Stomach (tissue), 9 donors: ENCODE data around the gene FLAD1. TPM values are rescaled to one million over a fixed set of nuclear protein-coding genes. Genes with fewer than 3 reads are reported as not detected.

Source experiments
- DNase-seq, 2 donors: peaks; one replicate each; pipeline versions ENCODE4 v3.0.0 to v3.0.0-alpha.2; 2013 to 2019
- H3K27ac ChIP-seq, 5 donors: fragments of 200-600 bp in 4 of 5; sonication (generic) in 4 of 5; one replicate each; pipeline ENCODE4 v1.5.1; 2013 to 2019; ENCODE audit warnings: mild to moderate bottlenecking in 1 of 5, moderate library complexity in 1 of 5
- H3K27me3 ChIP-seq, 3 donors: fragments of 200-600 bp; sonication (generic); one replicate each; pipeline ENCODE4 v1.5.1; 2017 to 2019; ENCODE audit warnings: mixed run types in 1 of 3
- H3K36me3 ChIP-seq, 4 donors: fragments of 200-600 bp; sonication (generic); 1 replicate in 3 of 4; 2 replicates in 1 of 4; pipeline ENCODE4 v1.5.1; 2016 to 2019
- H3K4me1 ChIP-seq, 4 donors: fragments of 200-600 bp; sonication (generic); one replicate each; pipeline ENCODE4 v1.5.1; 2016 to 2019
- H3K4me3 ChIP-seq, 4 donors: fragments of 200-600 bp; sonication (generic) in 3 of 4; one replicate each; pipeline ENCODE4 v1.5.1; 2016 to 2019; ENCODE audit warnings: mild to moderate bottlenecking in 1 of 4
- H3K9me3 ChIP-seq, 4 donors: fragments of 200-600 bp; sonication (generic); one replicate each; pipeline ENCODE4 v1.5.1; 2016 to 2019
- EP300 ChIP-seq: sonication (generic); formaldehyde crosslinking; IDR thresholded peaks from one replicate; pipeline ENCODE4 v1.6.1; 2017; ENCODE audit warnings: antibody characterized with exemption
- POLR2A ChIP-seq, 4 donors: fragments of 450-650 bp; IDR thresholded peaks; one replicate each; pipeline ENCODE4 v1.6.1; 2016; ENCODE audit warnings: antibody characterized with exemption in 4 of 4, control low read depth in 2 of 4, mild to moderate bottlenecking in 1 of 4, moderate library complexity in 1 of 4
- POLR2AphosphoS5 ChIP-seq, 3 donors: sonication (generic); formaldehyde crosslinking; IDR thresholded peaks; one replicate each; pipeline ENCODE4 v1.6.1; 2016; ENCODE audit warnings: antibody characterized with exemption in 3 of 3
- WGBS, 5 donors: extraction: QIAGEN DNeasy Blood & Tissue Kit in 3 of 5; methylation state at CpG; one replicate each; pipeline versions ENCODE4 v1.1.5 to v1.1.7; 2013 to 2018; 5-methylcytosine and 5-hydroxymethylcytosine counted together
- intact Hi-C: fragments of 100-400 bp; cut with DNase I; formaldehyde crosslinking; loops from one replicate; pipeline ENCODE4 v1.15.1; 2023; ENCODE audit warnings: low total_unique reads
- polyA plus RNA-seq, 3 donors: library from polyadenylated mRNA; stranded (reverse); fragments of 200-250 nt; gene quantifications; one replicate each; pipeline ENCODE4 v1.2.3, GENCODE V29; 2013
- total RNA-seq, 5 donors: library from RNA; depleted of rRNA; stranded (reverse); fragments of >200 nt; gene quantifications; one replicate each; pipeline versions ENCODE4 v1.1.0 to v1.2.3, GENCODE V29; 2014 to 2016
- TF ChIP-seq, protein P1 (sequence below), 7 experiments: fragments of 450-650 bp in 4 of 7; fragments of 200-600 bp in 3 of 7; sonication (generic) in 3 of 7; IDR thresholded peaks; one replicate each; pipeline ENCODE4 v1.5.1; 2016 to 2019; ENCODE audit warnings: antibody characterized with exemption in 7 of 7, control low read depth in 2 of 7, mild to moderate bottlenecking in 1 of 7
- donor health status: healthy with polysubstance abuse.
- donor health status: Bipolar disorder and iron deficiency.
- donor health status: healthy.

The FLAD1 gene
- total and polyA plus RNA-seq, 8 donors = 14.1 to 76.5 (median 42.1) TPM

DNA sequence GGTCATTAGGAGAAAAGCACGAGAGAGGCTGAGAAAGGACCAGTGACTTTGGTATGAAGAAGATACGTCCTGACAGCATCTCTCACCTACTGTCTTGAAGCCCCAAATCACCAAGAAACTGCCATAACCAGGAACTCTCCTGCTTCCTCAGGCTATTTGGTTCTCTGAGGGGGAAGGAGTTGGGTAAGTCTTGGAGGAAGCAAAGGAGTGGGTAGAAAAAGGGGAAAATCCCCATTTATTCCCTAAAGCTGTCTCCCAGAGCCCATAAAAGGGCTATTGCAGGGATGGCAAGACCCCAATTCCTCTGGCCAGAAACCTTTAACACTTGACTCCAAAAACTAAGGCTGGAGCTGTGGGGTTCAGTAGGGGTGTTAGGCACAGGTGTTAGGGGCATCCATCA, 25.1 kb upstream of the FLAD1 start:
- Histone ChIP-seq H3K27me3 (no peaks in the 10 kb centered on the region), H3K4me3 (no peak overlapping the region), H3K27ac (peak overlapping the region in 2 of 5 donors; percentile 85), H3K9me3 (no peaks in the 10 kb centered on the region), H3K4me1 (peaks cover 55 to 88% (median 80%) of the 10 kb centered on the region in 4 donors), H3K36me3 (peaks cover 12 to 25% (median 23%) of the 10 kb centered on the region in 4 donors)
- TF ChIP-seq EP300 (no peak), POLR2A (IDR thresholded peaks at IDR 0.05) (no peak), POLR2AphosphoS5 (IDR thresholded peaks at IDR 0.05) (no peak)
- TF ChIP-seq, protein P1, sequence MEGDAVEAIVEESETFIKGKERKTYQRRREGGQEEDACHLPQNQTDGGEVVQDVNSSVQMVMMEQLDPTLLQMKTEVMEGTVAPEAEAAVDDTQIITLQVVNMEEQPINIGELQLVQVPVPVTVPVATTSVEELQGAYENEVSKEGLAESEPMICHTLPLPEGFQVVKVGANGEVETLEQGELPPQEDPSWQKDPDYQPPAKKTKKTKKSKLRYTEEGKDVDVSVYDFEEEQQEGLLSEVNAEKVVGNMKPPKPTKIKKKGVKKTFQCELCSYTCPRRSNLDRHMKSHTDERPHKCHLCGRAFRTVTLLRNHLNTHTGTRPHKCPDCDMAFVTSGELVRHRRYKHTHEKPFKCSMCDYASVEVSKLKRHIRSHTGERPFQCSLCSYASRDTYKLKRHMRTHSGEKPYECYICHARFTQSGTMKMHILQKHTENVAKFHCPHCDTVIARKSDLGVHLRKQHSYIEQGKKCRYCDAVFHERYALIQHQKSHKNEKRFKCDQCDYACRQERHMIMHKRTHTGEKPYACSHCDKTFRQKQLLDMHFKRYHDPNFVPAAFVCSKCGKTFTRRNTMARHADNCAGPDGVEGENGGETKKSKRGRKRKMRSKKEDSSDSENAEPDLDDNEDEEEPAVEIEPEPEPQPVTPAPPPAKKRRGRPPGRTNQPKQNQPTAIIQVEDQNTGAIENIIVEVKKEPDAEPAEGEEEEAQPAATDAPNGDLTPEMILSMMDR (IDR thresholded peaks at IDR 0.05) = no peak
- no peak for DNase-seq
- WGBS, 5 donors = 70 to 82% (median 80%) methylated on average over 2 of the region's 2 CpGs
- intact Hi-C loops = no loop called here

DNA sequence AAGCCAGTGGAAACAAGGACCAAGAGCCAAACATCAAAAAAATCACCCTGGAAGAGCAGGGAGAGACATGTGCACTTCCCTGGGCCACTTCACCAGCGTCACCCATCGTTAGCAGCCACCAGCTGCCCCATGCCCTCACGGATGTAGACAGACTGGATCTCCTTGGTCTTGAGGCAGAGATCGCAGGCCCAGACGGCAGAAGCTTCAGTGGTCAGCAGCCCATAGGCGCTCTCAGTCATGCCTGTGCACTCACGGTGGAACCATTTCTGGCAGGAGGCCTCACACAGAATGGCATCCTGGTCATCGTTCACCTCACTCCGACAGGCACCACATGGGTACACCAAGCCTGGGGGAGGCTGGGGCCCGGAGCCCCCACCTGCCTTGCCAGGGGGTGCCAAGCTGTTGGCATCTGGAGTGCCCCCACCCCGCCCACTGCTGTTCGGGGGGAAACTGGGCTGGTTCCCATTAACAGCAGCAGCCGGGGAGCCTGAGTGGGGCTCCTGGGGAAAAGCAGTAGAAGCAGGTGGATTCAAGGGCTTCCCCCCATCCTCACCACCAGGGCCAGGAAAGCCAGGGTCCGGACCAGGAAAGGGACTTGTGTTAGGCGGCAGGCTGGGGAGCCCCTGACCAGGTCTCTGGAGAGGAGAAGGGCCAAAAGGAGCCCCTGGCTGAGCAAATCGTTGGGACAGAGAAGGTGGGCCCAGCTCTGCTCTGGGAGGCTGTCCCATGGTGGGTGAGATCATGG, 24.3 kb upstream of the FLAD1 start:
- Histone ChIP-seq H3K27me3 (no peaks in the 10 kb centered on the region), H3K27ac (peak overlapping the region in 2 of 5 donors; percentile 30 to 37), H3K9me3 (no peaks in the 10 kb centered on the region), H3K4me1 (peaks cover 51 to 88% (median 75%) of the 10 kb centered on the region in 4 donors), H3K4me3 (no peak overlapping the region), H3K36me3 (peaks cover 16 to 33% (median 32%) of the 10 kb centered on the region in 4 donors)
- TF ChIP-seq, protein P1 (IDR thresholded peaks at IDR 0.05) = no peak
- TF ChIP-seq POLR2A (IDR thresholded peaks at IDR 0.05) (no peak), EP300 (no peak), POLR2AphosphoS5 (IDR thresholded peaks at IDR 0.05) (no peak)
- DNase-seq = no peak
- intact Hi-C loops = no loop called here
- 84 to 94% (median 92%) methylated on average over 8 to 16 of the region's 16 CpGs for WGBS, 5 donors

DNA sequence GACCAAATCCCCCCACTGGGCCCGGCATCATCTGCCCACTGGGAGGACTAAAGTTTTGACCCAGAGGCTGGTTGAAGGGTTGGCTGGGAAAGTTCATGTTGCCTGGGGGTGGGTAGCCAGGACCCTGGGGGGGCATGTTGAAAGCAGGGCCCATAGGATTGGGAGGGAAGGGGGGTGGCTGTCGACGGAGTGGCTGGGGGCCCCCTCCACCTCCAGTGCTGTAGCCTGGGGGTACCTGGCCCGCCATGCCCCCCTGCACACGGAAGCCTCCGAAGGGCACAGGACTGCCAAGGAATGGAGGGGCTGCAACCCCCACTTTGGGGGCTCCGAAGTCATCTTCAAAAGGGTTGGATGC, 23.7 kb upstream of the FLAD1 start:
- H3K36me3 ChIP-seq = peaks cover 19 to 38% (median 37%) of the 10 kb centered on the region in 4 donors
- H3K9me3 ChIP-seq = no peaks in the 10 kb centered on the region
- H3K27ac ChIP-seq = peak overlapping the region in 2 of 5 donors; percentile 30 to 37
- H3K27me3 ChIP-seq = no peaks in the 10 kb centered on the region
- peaks cover 46 to 88% (median 73%) of the 10 kb centered on the region in 4 donors for H3K4me1 ChIP-seq
- intact Hi-C loops = no loop called here
- TF ChIP-seq POLR2AphosphoS5 (IDR thresholded peaks at IDR 0.05) = no peak
- TF ChIP-seq, protein P1 (IDR thresholded peaks at IDR 0.05) = no peak
- TF ChIP-seq EP300 = no peak
- TF ChIP-seq POLR2A (IDR thresholded peaks at IDR 0.05) = no peak
- 89 to 96% (median 94%) methylated on average over 6 to 7 of the region's 7 CpGs for WGBS, 5 donors
- no peak for DNase-seq
- H3K4me3 ChIP-seq = no peak overlapping the region

DNA sequence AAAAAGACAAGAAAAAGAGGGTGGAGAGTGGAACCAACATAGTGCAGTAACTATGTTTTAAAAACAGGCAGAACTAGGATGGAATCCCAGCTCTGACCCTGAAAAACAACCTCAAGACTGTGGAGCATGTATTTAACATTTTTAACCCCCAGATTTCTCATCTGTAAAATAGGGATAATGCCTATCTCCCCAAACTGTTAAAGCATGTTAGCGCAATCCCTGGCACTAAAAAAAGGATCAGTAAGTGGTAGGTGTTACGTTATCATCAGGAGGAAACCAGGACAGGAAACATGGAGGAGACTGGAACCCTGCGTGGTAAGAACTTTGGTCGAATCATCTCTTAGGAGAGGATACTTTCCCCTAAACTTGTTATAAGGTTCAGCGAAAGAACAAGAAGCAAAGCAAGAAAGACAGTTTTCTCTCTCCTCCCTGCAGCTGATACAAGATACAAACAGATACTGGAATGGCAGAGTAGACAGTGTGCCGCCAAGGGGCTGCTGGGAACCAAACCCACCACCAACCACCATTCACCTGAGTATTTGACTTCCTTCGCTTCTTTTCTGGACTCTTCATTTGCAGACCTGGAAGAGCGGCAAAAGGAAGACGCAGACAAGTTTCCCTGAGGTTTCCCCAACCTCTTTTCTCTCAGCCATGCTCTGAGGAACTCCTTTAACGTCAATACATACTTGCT, 22.6 kb upstream of the FLAD1 start:
- Histone ChIP-seq H3K36me3 (peaks cover 25 to 50% (median 49%) of the 10 kb centered on the region in 4 donors), H3K4me3 (peak overlapping the region; percentile 84 to 95 (median 89)), H3K27me3 (no peaks in the 10 kb centered on the region), H3K4me1 (peaks cover 34 to 84% (median 70%) of the 10 kb centered on the region in 4 donors), H3K27ac (peak overlapping the region in 4 of 5 donors; percentile 98 to 99 (median 98)), H3K9me3 (no peaks in the 10 kb centered on the region)
- intact Hi-C loops = loop anchor here (10.0 kb wide), 1 partner anchor 54 kb away; no protein-coding TSS in a partner anchor
- no peak for DNase-seq
- TF ChIP-seq POLR2A (IDR thresholded peaks at IDR 0.05) (no peak), EP300 (no peak), POLR2AphosphoS5 (IDR thresholded peaks at IDR 0.05) (no peak)
- TF ChIP-seq, protein P1 (IDR thresholded peaks at IDR 0.05) = no peak
- 22 to 31% (median 27%) methylated on average over 10 of the region's 10 CpGs for WGBS, 5 donors
